Fibroblast of skin of right quadriceps (primary cell): Measurements from ENCODE around the gene TINAGL1.
A peak's percentile ranks its signal among the peaks of the same experiment; 100 is the strongest.

Source experiments
- DNase-seq: peaks from one replicate; pipeline ENCODE4 v3.0.0-alpha.2; 2013

The TINAGL1 gene

GRCh38 chr1:31568895-31569595, 7.3 kb upstream of the TINAGL1 start:
- no peak for DNase-seq

- DNase-seq = no peak
These were observed 6.6 kb upstream of the TINAGL1 start for GRCh38 chr1:31569596-31570173.

GRCh38 chr1:31570228-31570627, 6.1 kb upstream of the TINAGL1 start:
- no peak for DNase-seq

- DNase-seq = no peak
These were observed 5.4 kb upstream of the TINAGL1 start for GRCh38 chr1:31570906-31571305.

- DNase-seq = no peak
These were observed 4.7 kb upstream of the TINAGL1 start for GRCh38 chr1:31571340-31572295.

GRCh38 chr1:31572323-31573104, 3.8 kb upstream of the TINAGL1 start:
- DNase-seq = peak; percentile 59

- DNase-seq = no peak
These were observed 3.1 kb upstream of the TINAGL1 start for GRCh38 chr1:31573261-31573660.

- DNase-seq = no peak
These were observed 1.5 kb upstream of the TINAGL1 start for GRCh38 chr1:31574749-31575368.

- no peak for DNase-seq
These were observed 760 bp upstream of the TINAGL1 start for GRCh38 chr1:31575369-31576140.

- no peak for DNase-seq
These were observed 584 bp downstream of the TINAGL1 start for GRCh38 chr1:31576743-31577455.

- peak; percentile 83 for DNase-seq
These were observed 1.3 kb downstream of the TINAGL1 start for GRCh38 chr1:31577515-31578192.

- peak; percentile 54 for DNase-seq
These were observed 3.1 kb downstream of the TINAGL1 start for GRCh38 chr1:31579374-31579773.

GRCh38 chr1:31580513-31580870, 4.2 kb downstream of the TINAGL1 start:
- peak; percentile 66 for DNase-seq

- no peak for DNase-seq
These were observed 4.7 kb downstream of the TINAGL1 start for GRCh38 chr1:31580891-31581603.

- no peak for DNase-seq
These were observed 5.8 kb downstream of the TINAGL1 start for GRCh38 chr1:31581821-31582810.

- no peak for DNase-seq
These were observed 7.0 kb downstream of the TINAGL1 start for GRCh38 chr1:31583082-31583994.
